ENCODE results near the gene PPFIBP1.
"Not testable (repeated sequence)": the region's sequence is repeated elsewhere in the genome, so short reads cannot be mapped to it uniquely, and the experiment has no call there.

The PPFIBP1 gene

DNA sequence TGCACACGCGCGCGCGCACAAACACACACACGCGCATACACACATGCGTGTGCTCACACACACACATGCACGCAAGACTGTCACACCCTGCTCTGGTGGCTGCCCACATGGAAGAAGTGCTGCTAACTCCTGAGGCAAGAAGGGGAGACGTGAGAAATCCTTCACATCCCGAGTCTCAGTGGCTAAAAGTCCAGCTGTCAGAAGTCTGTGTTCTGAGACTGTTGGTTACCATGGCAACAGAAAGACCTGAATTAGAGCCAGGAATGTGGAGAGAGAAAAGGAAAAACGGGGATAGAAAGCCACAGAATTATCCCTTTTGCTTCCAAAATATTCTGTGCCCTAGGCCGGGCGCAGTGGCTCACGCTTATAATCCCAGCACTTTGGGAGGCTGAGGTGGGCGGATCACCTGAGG lies 71.2 kb downstream of the PPFIBP1 start:
- no peak overlapping the region for H3K4me3 ChIP-seq (ENCODE audit: low read depth, low read length)
- TF ChIP-seq, protein P1, sequence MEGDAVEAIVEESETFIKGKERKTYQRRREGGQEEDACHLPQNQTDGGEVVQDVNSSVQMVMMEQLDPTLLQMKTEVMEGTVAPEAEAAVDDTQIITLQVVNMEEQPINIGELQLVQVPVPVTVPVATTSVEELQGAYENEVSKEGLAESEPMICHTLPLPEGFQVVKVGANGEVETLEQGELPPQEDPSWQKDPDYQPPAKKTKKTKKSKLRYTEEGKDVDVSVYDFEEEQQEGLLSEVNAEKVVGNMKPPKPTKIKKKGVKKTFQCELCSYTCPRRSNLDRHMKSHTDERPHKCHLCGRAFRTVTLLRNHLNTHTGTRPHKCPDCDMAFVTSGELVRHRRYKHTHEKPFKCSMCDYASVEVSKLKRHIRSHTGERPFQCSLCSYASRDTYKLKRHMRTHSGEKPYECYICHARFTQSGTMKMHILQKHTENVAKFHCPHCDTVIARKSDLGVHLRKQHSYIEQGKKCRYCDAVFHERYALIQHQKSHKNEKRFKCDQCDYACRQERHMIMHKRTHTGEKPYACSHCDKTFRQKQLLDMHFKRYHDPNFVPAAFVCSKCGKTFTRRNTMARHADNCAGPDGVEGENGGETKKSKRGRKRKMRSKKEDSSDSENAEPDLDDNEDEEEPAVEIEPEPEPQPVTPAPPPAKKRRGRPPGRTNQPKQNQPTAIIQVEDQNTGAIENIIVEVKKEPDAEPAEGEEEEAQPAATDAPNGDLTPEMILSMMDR (IDR thresholded peaks at IDR 0.05; ENCODE audit: low read depth, low read length), result no peak
- in situ Hi-C loops (cut with HindIII; ENCODE audit: low sequenced_read_pairs), result no loop called here
- DNase-seq (ENCODE audit: low read depth, low spot score), result peak; percentile 91

DNA sequence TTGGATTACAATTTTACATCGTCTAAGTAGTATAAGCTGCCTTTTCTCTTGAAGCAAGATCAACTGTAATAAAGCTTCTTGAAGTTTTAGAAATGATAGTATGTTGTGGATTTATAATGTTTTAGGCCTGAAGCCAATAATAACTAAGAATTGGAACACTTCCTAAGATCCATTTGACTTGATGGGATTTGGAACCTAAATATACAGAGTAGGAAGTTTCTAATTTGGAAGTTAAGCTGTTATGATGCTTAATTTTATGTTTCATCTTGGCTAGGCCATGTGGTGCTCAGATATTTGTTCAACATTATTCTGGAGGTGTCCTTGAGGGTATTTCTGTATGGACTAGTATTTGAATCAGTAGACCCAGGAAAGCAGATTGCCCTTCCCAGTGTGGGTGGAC lies 74.9 kb downstream of the PPFIBP1 start:
- H3K4me3 ChIP-seq (ENCODE audit: low read depth, low read length); DNase-seq (ENCODE audit: low read depth, low spot score); in situ Hi-C loops (cut with HindIII; ENCODE audit: low sequenced_read_pairs): not testable (repeated sequence)

DNA sequence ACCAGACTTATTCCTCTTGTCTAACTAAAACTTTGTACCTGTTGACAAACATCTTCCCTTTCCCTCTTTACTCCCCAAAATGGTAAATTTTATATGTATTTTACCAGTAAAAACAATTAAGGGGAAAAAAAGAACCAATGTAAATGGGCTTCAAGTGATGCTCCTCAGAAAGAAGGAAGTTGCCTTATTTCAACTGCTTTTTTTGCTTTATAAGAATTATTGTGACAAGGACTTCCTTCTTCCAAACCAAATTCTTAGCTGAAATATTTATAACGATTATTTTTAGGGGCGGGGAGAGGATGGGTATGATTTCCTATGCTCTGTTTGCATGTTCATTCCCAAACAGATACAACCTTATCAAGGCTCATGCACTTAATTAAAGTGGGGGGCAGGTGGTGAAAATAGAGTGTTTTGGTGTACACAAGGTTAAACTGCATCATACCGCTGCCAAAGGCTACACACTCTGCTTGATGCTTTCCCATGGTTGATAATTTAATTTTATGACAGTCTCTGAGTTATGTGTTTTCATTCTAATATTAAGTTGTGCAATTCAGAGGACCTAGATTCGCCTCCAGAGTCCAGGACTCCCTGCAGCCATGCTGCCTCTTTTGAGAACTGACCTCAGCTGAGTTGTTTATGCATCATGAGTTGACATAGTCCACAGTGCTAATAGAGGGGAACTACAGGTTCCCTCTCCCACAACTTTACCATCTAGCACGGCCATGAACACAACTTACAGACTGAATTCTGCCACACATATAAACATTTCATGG lies 77.2 kb downstream of the PPFIBP1 start:
- DNase-seq (ENCODE audit: low read depth, low spot score); H3K4me3 ChIP-seq (ENCODE audit: low read depth, low read length); in situ Hi-C loops (cut with HindIII; ENCODE audit: low sequenced_read_pairs): not testable (repeated sequence)

DNA sequence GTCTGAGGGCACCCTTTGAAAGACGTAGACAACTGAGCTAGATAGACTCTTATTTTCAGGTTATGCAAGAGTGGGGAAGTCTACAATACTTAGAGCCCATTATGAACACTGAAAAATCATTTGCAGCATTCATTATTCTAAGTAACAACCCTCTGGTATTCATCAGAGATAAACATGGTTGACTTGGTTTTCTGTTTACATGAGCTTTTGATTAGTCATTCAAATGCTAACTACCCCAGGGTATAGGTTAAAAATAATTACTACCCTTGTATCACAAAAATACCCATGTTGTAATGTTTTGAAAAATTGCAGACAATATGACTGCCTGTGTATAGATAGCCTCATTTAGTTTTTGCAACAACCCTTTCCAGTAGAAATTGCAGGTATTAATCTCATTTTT lies 78.5 kb downstream of the PPFIBP1 start:
- H3K4me3 ChIP-seq (ENCODE audit: low read depth, low read length), result no peak overlapping the region
- DNase-seq (ENCODE audit: low read depth, low spot score), result no peak
- TF ChIP-seq, protein P1 (IDR thresholded peaks at IDR 0.05; ENCODE audit: low read depth, low read length), result no peak
- in situ Hi-C loops (cut with HindIII; ENCODE audit: low sequenced_read_pairs), result no loop called here

DNA sequence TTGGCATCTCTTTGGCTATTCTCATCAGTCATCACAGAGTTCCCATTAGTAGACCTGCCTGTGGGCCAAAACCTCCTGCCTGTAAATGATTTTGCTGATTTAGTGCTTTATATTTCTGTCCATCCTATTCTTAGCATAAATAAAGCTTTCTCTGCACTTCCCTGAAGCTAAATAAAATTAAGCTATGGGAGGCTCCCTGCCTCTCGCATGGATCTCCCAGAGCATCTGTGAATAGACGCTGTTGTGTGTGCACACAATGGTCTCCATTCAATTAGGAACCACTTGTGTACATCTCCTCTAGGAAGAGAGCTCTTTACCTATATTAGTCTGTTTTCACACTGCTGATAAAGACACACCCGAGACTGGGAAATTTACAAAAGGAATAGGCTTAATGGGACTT lies 80.4 kb downstream of the PPFIBP1 start:
- DNase-seq (ENCODE audit: low read depth, low spot score), result no peak
- TF ChIP-seq, protein P1 (IDR thresholded peaks at IDR 0.05; ENCODE audit: low read depth, low read length), result no peak
- H3K4me3 ChIP-seq (ENCODE audit: low read depth, low read length), result no peak overlapping the region
- in situ Hi-C loops (cut with HindIII; ENCODE audit: low sequenced_read_pairs), result no loop called here

DNA sequence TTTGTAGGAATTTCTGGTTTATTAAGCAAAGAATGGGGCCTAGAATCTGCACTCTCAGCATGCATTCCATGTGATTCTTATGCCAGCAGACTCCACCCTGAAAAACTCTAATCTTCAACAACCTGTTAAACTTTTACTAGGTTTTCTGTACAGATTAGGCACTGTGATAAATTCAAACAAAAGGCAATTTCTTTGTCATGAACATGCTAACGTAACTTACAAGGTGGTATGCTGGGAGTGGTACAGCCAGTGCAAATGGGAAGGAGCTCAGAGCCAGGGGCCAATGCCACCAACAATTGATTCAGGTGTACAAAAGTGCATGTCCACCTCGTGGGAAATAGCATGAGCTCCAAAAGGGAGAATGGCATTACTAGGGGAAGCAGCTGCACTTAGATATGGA lies 83.0 kb downstream of the PPFIBP1 start:
- no peak overlapping the region for H3K4me3 ChIP-seq (ENCODE audit: low read depth, low read length)
- DNase-seq (ENCODE audit: low read depth, low spot score), result no peak
- TF ChIP-seq, protein P1 (IDR thresholded peaks at IDR 0.05; ENCODE audit: low read depth, low read length), result no peak
- in situ Hi-C loops (cut with HindIII; ENCODE audit: low sequenced_read_pairs), result no loop called here

DNA sequence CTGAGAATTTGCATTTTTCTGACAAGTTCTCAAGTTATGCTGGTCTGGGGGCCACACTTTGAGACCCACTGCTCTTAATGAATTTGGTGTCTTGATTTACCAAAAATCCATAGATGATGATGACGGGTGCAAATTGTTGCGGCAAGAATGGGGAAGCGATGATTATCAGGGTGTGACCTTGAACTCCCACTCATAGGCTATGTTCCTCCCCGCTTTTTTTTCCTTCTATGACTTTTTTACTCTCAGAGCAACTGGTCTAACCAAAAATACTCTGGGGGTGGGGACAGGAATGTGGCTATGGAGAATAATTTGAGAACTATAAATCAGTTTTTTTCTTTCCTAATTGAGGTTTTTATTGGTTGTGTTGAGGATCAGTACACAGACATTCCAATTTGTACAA lies 83.6 kb downstream of the PPFIBP1 start:
- H3K4me3 ChIP-seq (ENCODE audit: low read depth, low read length), result no peak overlapping the region
- DNase-seq (ENCODE audit: low read depth, low spot score), result no peak
- TF ChIP-seq, protein P1 (IDR thresholded peaks at IDR 0.05; ENCODE audit: low read depth, low read length), result no peak
- in situ Hi-C loops (cut with HindIII; ENCODE audit: low sequenced_read_pairs), result no loop called here

DNA sequence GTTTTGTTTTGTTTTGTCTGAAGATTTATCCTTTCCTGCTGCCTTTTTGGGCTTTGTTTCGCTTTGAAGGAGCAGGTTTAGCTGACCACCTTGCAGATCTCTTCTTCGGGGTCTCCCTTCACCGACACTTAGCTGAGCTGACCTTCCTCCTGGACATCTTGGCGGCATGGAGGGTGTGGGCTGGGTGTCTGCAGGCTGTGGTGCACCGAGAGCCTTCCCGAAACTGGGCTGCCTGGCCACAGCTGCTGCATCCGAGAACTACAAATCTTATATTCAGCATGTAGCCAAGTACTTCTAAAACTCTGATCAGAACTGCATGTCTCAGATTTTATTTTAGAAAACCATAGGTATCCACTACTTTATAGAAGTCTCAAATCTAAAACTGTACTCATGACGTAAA lies 84.9 kb downstream of the PPFIBP1 start:
- TF ChIP-seq, protein P1 (IDR thresholded peaks at IDR 0.05; ENCODE audit: low read depth, low read length), result no peak
- no peak for DNase-seq (ENCODE audit: low read depth, low spot score)
- in situ Hi-C loops (cut with HindIII; ENCODE audit: low sequenced_read_pairs), result no loop called here
- H3K4me3 ChIP-seq (ENCODE audit: low read depth, low read length), result no peak overlapping the region
